ENCODE measurements around the gene SHISA9. TPM values are rescaled to one million over a fixed set of nuclear protein-coding genes. Genes with fewer than 3 reads are reported as not detected.
"Not testable (repeated sequence)": the region's sequence is repeated elsewhere in the genome, so short reads cannot be mapped to it uniquely, and the experiment has no call there.

Gene SHISA9
- total RNA-seq, result 1 to 10 TPM in 1 of 5 donors, under 1 TPM in 1, not detected in 3; 0.45 to 1.3 TPM
- polyA plus RNA-seq, result under 1 TPM in 2 of 3 donors, not detected in 1; 0.15 to 0.31 TPM
- long read RNA-seq, donor 1, result 0 reads
- long read RNA-seq, donor 2, full-length matches to known transcripts, result 2 of 2 reads
- long read RNA-seq, donor 2, partial matches to known transcripts, result 0 of 2 reads
- long read RNA-seq, donor 2, other reads (novel, unspliced or antisense), result 0 of 2 reads
- long read RNA-seq, donor 3, result 0 reads
- long read RNA-seq, donor 4, full-length matches to known transcripts, result 1 of 1 reads
- long read RNA-seq, donor 4, partial matches to known transcripts, result 0 of 1 reads
- long read RNA-seq, donor 4, other reads (novel, unspliced or antisense), result 0 of 1 reads
- long read RNA-seq, donor 5, result 0 reads
- long read RNA-seq, donor 6, partial matches to known transcripts, result 0 of 1 reads
- long read RNA-seq, donor 6, other reads (novel, unspliced or antisense), result 0 of 1 reads
- long read RNA-seq, donor 7, result 0 reads
- long read RNA-seq, donor 8, full-length matches to known transcripts, result 2 of 2 reads
- long read RNA-seq, donor 8, partial matches to known transcripts, result 0 of 2 reads
- long read RNA-seq, donor 8, other reads (novel, unspliced or antisense), result 0 of 2 reads
- long read RNA-seq, donor 9, result 0 reads
- long read RNA-seq, donor 10, result 0 reads

- peak in 1 of 2 donors; percentile 38 for DNase-seq
- Histone ChIP-seq H3K27me3 (peaks cover 5 to 90% (median 58%) of the 10 kb centered on the region in 3 donors), H3K27ac (no peak within 1 kb of the TSS), H3K4me3 (peak within 1 kb of the TSS; percentile 24 to 38 (median 35)), H3K9me3 (no peaks in the 10 kb centered on the region), H3K36me3 (no peaks in the 10 kb centered on the region), H3K4me1 (peaks cover 0 to 39% (median 16%) of the 10 kb centered on the region in 4 donors)
- 1 to 9% (median 2%) methylated on average over 15 to 109 of the region's 110 CpGs for WGBS, 5 donors
- intact Hi-C loops (cut with DNase I; ENCODE audit: low total_unique reads), result no loop called here
- TF ChIP-seq POLR2AphosphoS5 (IDR thresholded peaks at IDR 0.05) (no peak), EP300 (IDR thresholded peaks at IDR 0.05) (no peak), POLR2A (IDR thresholded peaks at IDR 0.05) (no peak), CTCF (IDR thresholded peaks at IDR 0.05) (no peak)
Measured at GRCh38 chr16:12901597-12902461, at the start of gene SHISA9. SHISA9 (plus strand) TSS chr16:12901598.

- Histone ChIP-seq H3K4me1 (no peaks in the 10 kb centered on the region), H3K4me3 (no peak overlapping the region), H3K36me3 (no peaks in the 10 kb centered on the region), H3K27me3 (peaks cover 0 to 4% (median 0%) of the 10 kb centered on the region in 3 donors), H3K27ac (no peak overlapping the region), H3K9me3 (peaks cover 0 to 16% (median 7%) of the 10 kb centered on the region in 4 donors)
- no peak for TF ChIP-seq CTCF (IDR thresholded peaks at IDR 0.05)
- no peak for TF ChIP-seq EP300 (IDR thresholded peaks at IDR 0.05)
- no peak for TF ChIP-seq POLR2AphosphoS5 (IDR thresholded peaks at IDR 0.05)
- TF ChIP-seq POLR2A (IDR thresholded peaks at IDR 0.05), result no peak
- no peak for DNase-seq
- intact Hi-C loops (cut with DNase I; ENCODE audit: low total_unique reads), result no loop called here
- WGBS, 5 donors, result 94 to 97% (median 96%) methylated on average over 3 of the region's 3 CpGs
Measured at GRCh38 chr16:12853972-12854371, 47.4 kb upstream of the SHISA9 start.

GRCh38 chr16:12857435-12857834 lies 44.0 kb upstream of the SHISA9 start:
- H3K4me1 ChIP-seq; H3K27ac ChIP-seq; intact Hi-C loops (cut with DNase I; ENCODE audit: low total_unique reads); DNase-seq; H3K27me3 ChIP-seq; H3K4me3 ChIP-seq; H3K36me3 ChIP-seq: not testable (repeated sequence)
- WGBS, 5 donors, result 74 to 91% (median 85%) methylated on average over 2 of the region's 2 CpGs
- peaks cover 0 to 16% (median 7%) of the 10 kb centered on the region in 4 donors for H3K9me3 ChIP-seq

GRCh38 chr16:12862327-12862726 lies 39.1 kb upstream of the SHISA9 start:
- H3K4me3 ChIP-seq, result no peak overlapping the region
- peaks cover 0 to 6% (median 0%) of the 10 kb centered on the region in 3 donors for H3K27me3 ChIP-seq
- 84 to 87% (median 86%) methylated on average over 22 of the region's 22 CpGs for WGBS, 5 donors
- no peak overlapping the region for H3K27ac ChIP-seq
- peaks cover 0 to 3% (median under 1%) of the 10 kb centered on the region in 4 donors for H3K9me3 ChIP-seq
- H3K4me1 ChIP-seq, result no peaks in the 10 kb centered on the region
- no peak for DNase-seq
- intact Hi-C loops (cut with DNase I; ENCODE audit: low total_unique reads), result no loop called here
- TF ChIP-seq CTCF (IDR thresholded peaks at IDR 0.05) (no peak), POLR2AphosphoS5 (IDR thresholded peaks at IDR 0.05) (no peak), EP300 (IDR thresholded peaks at IDR 0.05) (no peak), POLR2A (IDR thresholded peaks at IDR 0.05) (no peak)
- no peaks in the 10 kb centered on the region for H3K36me3 ChIP-seq

Data from stomach (tissue), 19 donors.